Vagina (tissue), 2 donors: ENCODE measurements around the gene MGMT. TPM values are rescaled to one million over a fixed set of nuclear protein-coding genes. Genes with fewer than 3 reads are reported as not detected.

Experiments
- DNase-seq, 2 donors: peaks; one replicate each; pipeline ENCODE4 v3.0.0-alpha.2; 2017; ENCODE audit errors: extremely low spot score in 2 of 2
- H3K27ac ChIP-seq: fragments of 200-600 bp; sonication (generic); one replicate; pipeline ENCODE4 v1.5.1; 2019
- H3K27me3 ChIP-seq: fragments of 200-600 bp; sonication (generic); one replicate; pipeline ENCODE4 v1.5.1; 2019
- H3K36me3 ChIP-seq, 2 donors: fragments of 200-600 bp; sonication (generic); one replicate each; pipeline ENCODE4 v1.5.1; 2017 to 2019
- H3K4me1 ChIP-seq: fragments of 200-600 bp; sonication (generic); one replicate; pipeline ENCODE4 v1.5.1; 2019
- H3K4me3 ChIP-seq, 2 donors: fragments of 200-600 bp; sonication (generic); 1 replicate in 1 of 2; 2 replicates in 1 of 2; pipeline ENCODE4 v1.5.1; 2016 to 2019
- H3K9me3 ChIP-seq: fragments of 200-600 bp; sonication (generic); one replicate; pipeline ENCODE4 v1.5.1; 2019
- CTCF ChIP-seq, 3 experiments: fragments of 450-650 bp in 2 of 3; fragments of 200-600 bp in 1 of 3; sonication (generic) in 1 of 3; IDR thresholded peaks; one replicate each; pipeline ENCODE4 v1.5.1; 2017 to 2019; ENCODE audit warnings: antibody characterized with exemption in 3 of 3, mild to moderate bottlenecking in 2 of 3, moderate library complexity in 2 of 3
- POLR2A ChIP-seq, 2 donors: fragments of 450-650 bp; IDR thresholded peaks; one replicate each; pipeline ENCODE4 v1.6.1; 2017; ENCODE audit warnings: antibody characterized with exemption in 2 of 2, mild to moderate bottlenecking in 2 of 2, moderate library complexity in 2 of 2
- POLR2AphosphoS5 ChIP-seq, 2 donors: sonication (generic); formaldehyde crosslinking; IDR thresholded peaks; one replicate each; pipeline ENCODE4 v1.9.0; 2017; ENCODE audit warnings: antibody characterized with exemption in 2 of 2, mild to moderate bottlenecking in 2 of 2, low read depth in 1 of 2; ENCODE audit not compliant: insufficient read depth in 1 of 2
- intact Hi-C: fragments of 100-400 bp; cut with DNase I; formaldehyde crosslinking; loops from one replicate; pipeline ENCODE4 v1.15.1; 2023
- total RNA-seq: library from RNA; depleted of rRNA; stranded (reverse); fragments of >200 nt; gene quantifications from one replicate; pipeline ENCODE4 v1.2.3, GENCODE V29; 2016

MGMT gene
- total RNA-seq, 1 donor from 2014 or later, result 16.0 TPM

- Histone ChIP-seq H3K27ac (no peak overlapping the region), H3K36me3 (no peaks in the 10 kb centered on the region), H3K27me3 (no peaks in the 10 kb centered on the region), H3K4me1 (no peaks in the 10 kb centered on the region), H3K4me3 (no peak overlapping the region), H3K9me3 (no peaks in the 10 kb centered on the region)
- intact Hi-C loops, result no loop called here
- no peak for TF ChIP-seq POLR2A (IDR thresholded peaks at IDR 0.05)
- no peak for TF ChIP-seq CTCF (IDR thresholded peaks at IDR 0.05)
- TF ChIP-seq POLR2AphosphoS5 (IDR thresholded peaks at IDR 0.05; ENCODE audit: insufficient read depth in 1 of 2, low read depth in 1 of 2), result no peak
- DNase-seq, result no peak
Observed at GRCh38 chr10:129568583-129569344, 101.7 kb downstream of the MGMT start.

- no peak for DNase-seq
- TF ChIP-seq POLR2AphosphoS5 (IDR thresholded peaks at IDR 0.05; ENCODE audit: insufficient read depth in 1 of 2, low read depth in 1 of 2) (no peak), CTCF (IDR thresholded peaks at IDR 0.05) (no peak)
- no peaks in the 10 kb centered on the region for H3K36me3 ChIP-seq
- H3K9me3 ChIP-seq, result no peaks in the 10 kb centered on the region
- no peaks in the 10 kb centered on the region for H3K4me1 ChIP-seq
- H3K27me3 ChIP-seq, result no peaks in the 10 kb centered on the region
- intact Hi-C loops, result no loop called here
- no peak overlapping the region for H3K4me3 ChIP-seq
- H3K27ac ChIP-seq, result no peak overlapping the region
Observed at GRCh38 chr10:129570185-129570584, 103.1 kb downstream of the MGMT start.

GRCh38 chr10:129579228-129579627, 112.2 kb downstream of the MGMT start:
- TF ChIP-seq CTCF (IDR thresholded peaks at IDR 0.05), result no peak
- TF ChIP-seq POLR2A (IDR thresholded peaks at IDR 0.05), result no peak
- no peak for TF ChIP-seq POLR2AphosphoS5 (IDR thresholded peaks at IDR 0.05; ENCODE audit: insufficient read depth in 1 of 2, low read depth in 1 of 2)

GRCh38 chr10:129580010-129580409, 113.0 kb downstream of the MGMT start:
- TF ChIP-seq CTCF (IDR thresholded peaks at IDR 0.05) (no peak), POLR2A (IDR thresholded peaks at IDR 0.05) (no peak), POLR2AphosphoS5 (IDR thresholded peaks at IDR 0.05; ENCODE audit: insufficient read depth in 1 of 2, low read depth in 1 of 2) (no peak)
- Histone ChIP-seq H3K4me3 (no peak overlapping the region), H3K9me3 (no peaks in the 10 kb centered on the region), H3K4me1 (no peaks in the 10 kb centered on the region), H3K36me3 (no peaks in the 10 kb centered on the region), H3K27me3 (no peaks in the 10 kb centered on the region), H3K27ac (no peak overlapping the region)
- no peak for DNase-seq
- intact Hi-C loops, result no loop called here

More at GRCh38 chr10:129579228-129579627, 112.2 kb downstream of the MGMT start:
- no peaks in the 10 kb centered on the region for H3K9me3 ChIP-seq
- H3K4me3 ChIP-seq, result no peak overlapping the region
- intact Hi-C loops, result no loop called here
- H3K4me1 ChIP-seq, result no peaks in the 10 kb centered on the region
- H3K27ac ChIP-seq, result no peak overlapping the region
- H3K36me3 ChIP-seq, result no peaks in the 10 kb centered on the region
- H3K27me3 ChIP-seq, result no peaks in the 10 kb centered on the region
- DNase-seq, result no peak

- no peaks in the 10 kb centered on the region for H3K27me3 ChIP-seq
- no peak overlapping the region for H3K27ac ChIP-seq
- H3K9me3 ChIP-seq, result no peaks in the 10 kb centered on the region
- TF ChIP-seq POLR2AphosphoS5 (IDR thresholded peaks at IDR 0.05; ENCODE audit: insufficient read depth in 1 of 2, low read depth in 1 of 2) (no peak), POLR2A (IDR thresholded peaks at IDR 0.05) (no peak), CTCF (IDR thresholded peaks at IDR 0.05) (no peak)
- intact Hi-C loops, result no loop called here
- no peaks in the 10 kb centered on the region for H3K36me3 ChIP-seq
- H3K4me1 ChIP-seq, result no peaks in the 10 kb centered on the region
- no peak for DNase-seq
- no peak overlapping the region for H3K4me3 ChIP-seq
Observed at GRCh38 chr10:129580901-129581300, 113.9 kb downstream of the MGMT start.
